Stimulated activated CD4-positive, alpha-beta T cell treated with anti-CD3 and anti-CD28 coated beads, Interleukin-12 subunit alpha, Interleukin-12 subunit beta, amount 100 ng/mL, for 24 hours (primary cell): ENCODE results near the gene AQP12B.
"Not testable (repeated sequence)": the region's sequence is repeated elsewhere in the genome, so short reads cannot be mapped to it uniquely, and the experiment has no call there.

Experiments
- DNase-seq, 2 experiments: peaks; one replicate each; pipeline ENCODE4 v3.0.0-alpha.2; 2020; ENCODE audit warnings: low read depth in 2 of 2

AQP12B gene

DNA sequence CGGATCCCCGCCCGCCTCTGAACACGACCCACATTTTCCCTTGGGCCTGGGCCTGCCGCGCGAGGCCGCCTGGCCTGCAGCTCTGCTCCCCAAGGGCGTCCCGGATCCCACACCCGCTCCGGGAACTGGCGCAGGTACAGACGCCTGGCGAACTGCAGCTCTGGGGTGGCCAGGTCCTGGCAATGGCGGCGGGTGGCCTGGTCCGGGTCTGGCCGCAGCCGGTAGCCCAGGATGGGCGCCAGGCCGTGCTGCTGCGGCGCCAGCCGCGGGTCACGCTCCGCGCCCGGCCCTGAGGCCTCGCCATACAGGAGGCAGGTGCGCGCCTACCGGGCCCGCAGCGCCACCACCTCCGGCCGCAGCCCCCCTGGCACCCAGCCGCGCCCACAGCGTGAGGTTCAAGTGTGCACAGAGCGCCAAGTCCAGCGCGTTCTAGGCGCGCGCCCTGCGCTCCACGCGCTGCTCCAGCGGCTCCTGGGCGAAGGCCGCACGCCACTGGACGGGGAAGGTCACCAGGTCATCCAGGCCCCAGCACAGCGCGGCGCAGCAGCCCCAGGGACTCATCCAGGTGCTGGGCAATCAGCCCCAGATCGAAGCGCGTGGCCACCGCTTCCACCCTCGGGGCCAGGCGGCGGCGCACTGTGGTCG lies 18.5 kb upstream of the AQP12B start:
- no peak for DNase-seq

DNA sequence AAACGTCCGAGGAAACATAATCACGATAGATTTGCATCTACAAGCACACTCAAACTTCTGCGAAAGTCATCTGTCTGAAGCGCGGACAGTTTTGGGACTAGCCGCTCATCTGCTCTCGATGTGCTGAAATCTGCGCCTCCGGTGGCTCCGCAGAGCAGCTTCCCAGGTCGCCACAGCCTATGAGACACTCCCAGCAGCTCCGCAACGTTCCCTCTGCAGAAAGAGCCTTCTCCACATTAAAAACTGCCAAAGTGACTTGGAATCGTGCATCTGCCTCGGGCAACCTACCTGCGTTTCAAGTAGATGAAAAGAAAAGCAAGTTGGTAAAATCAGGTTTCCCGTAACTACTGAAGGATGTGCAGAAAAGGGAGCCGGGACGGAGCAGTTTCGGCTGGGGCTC lies 17.9 kb upstream of the AQP12B start:
- DNase-seq: not testable (repeated sequence)

DNA sequence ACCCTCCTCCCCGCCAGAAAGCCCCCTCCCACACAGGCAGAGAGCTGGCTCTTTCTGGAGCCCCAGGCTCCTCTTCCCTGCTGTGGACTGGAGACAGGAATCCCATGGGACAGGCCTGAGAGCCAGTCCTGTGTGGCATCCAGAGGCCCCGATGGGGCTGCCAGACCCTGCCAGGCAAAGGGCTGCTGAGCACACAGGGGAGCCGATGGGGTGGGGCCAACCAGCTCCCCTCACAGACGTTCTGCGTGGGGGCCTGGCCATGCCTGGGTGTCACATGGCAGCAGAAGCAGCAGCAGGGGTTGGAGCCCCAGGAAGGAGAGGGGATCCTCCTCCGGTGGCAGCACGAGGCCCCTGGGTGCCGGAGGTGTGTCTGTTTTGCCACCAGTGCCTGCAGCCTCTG lies 17.1 kb upstream of the AQP12B start:
- DNase-seq: not testable (repeated sequence)

DNA sequence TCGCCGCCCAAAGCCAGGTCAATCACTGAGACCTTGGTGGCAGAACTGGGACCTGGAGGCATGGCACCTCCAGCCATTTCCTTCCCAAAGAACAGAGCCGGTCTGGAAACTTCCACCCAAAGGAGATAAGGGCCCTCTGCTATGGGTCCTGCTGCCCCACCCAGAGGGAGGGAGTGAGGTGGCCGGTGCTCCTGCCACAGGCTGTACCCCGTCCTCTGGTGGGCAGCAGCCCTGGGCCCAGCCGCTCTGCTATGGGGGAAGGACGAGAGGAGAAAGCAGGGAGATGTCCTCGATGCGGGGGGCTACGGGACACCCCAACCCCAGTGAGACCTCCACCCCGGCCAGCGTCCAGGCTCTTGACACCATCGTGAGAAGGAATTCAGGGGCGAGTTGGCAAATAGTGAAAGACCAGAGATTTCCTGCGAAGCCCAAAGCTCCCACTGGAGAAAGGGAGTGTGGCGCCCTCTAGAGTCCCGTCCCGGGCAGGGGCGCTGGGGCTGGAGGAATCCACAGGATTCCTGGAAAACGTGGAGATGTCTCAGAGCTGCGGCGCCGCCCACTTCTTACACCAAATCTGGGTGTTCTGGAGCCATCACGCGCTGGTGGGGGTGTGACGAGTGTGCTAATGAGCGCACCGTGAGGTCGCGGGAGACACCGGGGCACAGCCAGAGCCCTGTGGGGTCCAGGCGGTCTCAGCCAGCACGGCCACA lies 16.3 kb upstream of the AQP12B start:
- not testable (repeated sequence) for DNase-seq

DNA sequence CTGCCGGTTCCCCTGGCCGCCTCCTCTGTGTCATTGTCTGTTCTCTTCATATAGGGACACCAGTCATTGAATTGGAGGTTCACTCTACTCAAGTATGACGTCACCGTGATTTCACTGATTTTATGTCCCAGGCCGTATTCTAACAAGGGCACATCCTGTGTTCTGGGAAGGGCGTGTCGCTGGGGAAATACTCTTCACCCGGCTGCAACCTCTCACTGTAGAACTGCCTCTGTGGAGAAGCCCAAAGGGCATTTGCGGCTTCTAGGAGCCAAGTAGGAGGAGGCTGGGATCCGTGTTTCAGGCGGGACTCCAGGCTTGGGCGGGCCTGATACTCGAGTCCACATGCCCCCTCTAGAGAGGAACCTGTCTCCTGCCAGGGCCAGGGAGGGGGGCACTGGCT lies 13.8 kb upstream of the AQP12B start:
- not testable (repeated sequence) for DNase-seq

DNA sequence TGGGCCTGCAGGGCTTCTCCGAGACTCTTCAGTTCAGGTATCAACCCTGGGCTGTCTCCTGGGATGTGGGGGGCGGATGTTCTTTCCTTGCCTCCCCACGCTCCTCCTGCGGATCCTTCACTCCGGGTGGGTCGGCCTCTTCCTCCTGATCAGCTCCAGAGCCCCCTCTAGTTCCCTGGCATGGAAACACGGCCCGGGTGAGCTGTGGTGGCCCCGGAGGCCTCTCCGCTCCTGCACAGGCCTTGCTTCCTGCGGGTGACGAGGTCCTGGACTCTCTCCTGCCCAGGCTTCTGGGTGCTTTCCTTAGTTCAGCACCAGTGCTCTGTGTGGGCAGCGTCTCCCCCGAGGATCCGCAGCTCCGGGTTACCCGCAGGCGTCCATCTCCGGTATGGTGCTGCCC lies 12.9 kb upstream of the AQP12B start:
- DNase-seq: not testable (repeated sequence)

DNA sequence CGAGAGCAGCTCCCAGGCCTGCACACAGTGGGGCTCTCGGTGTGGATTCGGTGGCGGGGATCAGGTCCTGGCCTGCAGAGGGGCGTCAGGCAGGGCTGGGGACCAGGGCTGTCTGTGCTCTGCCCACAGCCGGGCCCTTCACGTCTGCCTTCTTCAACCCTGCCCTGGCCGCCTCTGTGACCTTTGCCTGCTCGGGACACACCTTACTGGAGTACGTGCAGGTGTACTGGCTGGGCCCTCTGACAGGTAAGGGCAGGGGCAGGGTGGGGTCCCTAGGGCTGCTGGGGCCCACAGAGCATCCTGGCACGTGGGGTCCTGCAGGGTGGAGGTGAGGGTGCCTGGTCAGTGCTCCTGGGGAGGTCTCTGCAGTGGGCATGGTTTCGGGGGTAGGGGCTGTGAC lies 11.6 kb upstream of the AQP12B start:
- DNase-seq: not testable (repeated sequence)

DNA sequence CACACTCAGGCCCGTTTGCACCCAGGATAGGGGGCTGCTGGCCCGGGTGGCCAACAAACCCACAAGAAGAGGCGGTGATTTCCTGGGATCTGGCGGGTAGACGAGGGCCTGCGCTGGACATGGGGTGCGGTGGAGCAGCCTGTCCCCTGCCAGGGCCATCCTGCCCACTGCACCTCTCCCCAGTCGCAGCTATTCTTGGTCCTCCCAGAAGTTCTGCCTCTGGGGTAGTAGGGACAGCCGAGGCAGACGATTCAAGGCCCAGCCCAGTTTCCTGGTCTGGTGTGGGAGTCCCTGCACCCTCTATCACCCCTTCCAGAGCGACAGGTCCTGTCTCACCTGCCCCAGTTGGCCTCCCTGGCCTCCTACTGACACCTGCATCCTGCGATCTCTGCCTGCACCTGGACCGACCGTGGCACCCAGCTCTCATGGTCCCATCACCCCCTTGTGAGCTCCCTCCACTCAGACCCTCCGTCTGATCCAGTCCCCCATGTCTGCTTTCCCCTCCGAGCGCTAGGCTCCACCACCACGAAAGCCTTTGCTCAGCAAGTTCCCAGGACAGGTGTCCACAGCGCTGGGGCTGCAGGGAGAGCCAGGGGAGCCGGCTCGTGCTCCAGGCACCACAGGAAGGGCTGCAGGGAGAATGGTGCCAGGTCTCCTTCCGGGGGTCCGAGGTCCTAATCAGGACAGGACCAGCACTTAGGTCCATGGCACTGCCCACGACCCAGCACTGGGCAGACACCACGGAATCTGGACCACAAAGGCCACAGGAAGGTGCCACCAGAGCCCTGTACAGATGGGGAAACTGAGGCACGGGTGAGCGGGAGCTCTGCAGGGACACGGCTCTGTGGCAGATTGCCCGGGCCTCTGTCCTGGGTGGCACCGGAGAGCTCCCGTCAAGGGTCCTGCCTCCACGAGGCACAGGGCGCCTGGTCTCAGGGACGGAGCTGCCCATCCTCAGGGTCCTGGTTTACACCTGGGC lies 10.2 kb upstream of the AQP12B start:
- not testable (repeated sequence) for DNase-seq

DNA sequence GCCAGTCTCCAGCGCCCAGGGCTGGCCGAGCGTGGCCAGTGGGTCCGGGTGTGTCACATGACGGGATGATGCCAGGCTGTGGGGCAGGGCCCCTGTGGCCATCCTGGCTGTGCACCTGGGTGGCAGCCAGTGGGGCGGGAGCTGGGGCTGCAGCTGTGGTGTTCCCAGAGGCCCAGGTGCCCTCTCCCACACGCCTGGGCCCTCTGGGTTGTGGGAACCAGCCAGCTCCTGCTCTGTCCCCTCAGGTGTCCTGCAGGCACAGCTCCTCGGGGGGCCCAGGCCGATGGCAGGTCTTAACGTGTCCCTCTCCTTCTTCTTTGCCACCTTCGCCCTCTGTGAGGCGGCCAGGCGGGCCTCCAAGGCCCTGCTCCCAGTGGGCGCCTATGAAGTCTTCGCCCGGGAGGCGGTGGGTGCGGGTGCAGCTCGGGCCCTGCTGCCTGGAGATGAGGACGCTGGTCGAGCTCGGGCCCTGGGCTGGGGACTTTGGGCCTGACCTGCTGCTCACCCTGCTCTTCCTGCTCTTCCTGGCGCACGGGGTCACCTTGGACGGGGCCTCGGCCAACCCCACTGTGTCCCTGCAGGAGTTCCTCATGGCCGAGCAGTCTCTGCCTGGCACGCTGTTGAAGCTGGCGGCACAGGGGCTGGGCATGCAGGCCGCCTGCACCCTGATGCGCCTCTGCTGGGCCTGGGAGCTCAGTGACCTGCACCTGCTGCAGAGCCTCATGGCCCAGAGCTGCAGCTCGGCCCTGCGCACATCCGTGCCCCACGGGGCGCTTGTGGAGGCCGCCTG lies 9.1 kb upstream of the AQP12B start, which contains the start of gene AQP12A:
TSS of gene AQP12A (plus strand) at position 236 of the 790 bp plus-strand sequence. CDS start at position 284, 48 bp downstream.
- DNase-seq: not testable (repeated sequence)

DNA sequence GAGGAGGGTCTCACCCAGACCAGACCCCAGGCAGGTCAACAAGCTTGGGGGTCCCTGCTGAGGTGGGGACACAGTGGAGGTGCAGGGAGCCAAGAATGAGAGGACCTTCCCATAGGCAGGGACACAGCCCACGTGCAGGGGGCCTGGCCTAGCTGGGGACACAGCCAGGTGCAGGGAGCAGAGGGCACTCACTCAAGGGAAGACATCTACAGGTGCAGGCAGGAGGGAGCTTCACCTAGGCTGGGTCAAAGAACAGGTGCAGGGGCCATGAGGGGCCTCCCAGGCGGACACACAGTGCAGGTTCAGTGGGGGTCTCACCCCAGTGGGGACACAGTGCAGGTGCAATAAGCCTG lies 8.4 kb upstream of the AQP12B start:
- DNase-seq: not testable (repeated sequence)

DNA sequence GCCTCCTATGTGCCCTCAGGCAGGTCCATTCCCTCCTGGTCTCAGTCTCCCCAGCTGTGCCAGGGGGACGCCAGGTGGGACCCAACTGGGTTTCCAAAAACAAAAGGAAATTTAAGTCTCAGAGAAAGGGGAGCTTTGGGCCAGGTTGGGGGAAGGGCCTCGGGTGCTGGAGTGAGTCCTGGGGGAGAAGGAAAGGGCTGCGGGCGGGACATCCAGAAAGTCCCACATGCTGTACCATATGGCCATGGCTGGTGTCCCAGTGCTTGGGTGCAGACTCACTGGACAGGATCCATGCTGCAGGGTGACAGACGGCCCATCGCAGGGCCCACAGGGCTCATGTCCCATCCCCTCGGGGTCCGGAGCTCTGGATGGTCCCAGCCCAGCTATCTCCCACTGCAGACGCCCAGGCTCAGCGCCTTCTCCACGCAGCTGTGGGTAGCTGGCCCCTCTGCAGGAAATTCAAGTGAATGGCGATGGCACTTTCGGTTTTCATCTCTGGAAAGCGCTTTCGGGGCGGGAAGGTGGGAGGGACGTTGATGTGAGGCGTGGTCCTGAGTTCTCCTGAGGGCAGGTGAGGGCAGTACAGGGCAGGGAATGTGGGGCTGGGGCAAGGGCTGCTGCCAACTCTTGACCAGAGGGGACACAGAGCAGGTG lies 7.9 kb upstream of the AQP12B start:
- not testable (repeated sequence) for DNase-seq

DNA sequence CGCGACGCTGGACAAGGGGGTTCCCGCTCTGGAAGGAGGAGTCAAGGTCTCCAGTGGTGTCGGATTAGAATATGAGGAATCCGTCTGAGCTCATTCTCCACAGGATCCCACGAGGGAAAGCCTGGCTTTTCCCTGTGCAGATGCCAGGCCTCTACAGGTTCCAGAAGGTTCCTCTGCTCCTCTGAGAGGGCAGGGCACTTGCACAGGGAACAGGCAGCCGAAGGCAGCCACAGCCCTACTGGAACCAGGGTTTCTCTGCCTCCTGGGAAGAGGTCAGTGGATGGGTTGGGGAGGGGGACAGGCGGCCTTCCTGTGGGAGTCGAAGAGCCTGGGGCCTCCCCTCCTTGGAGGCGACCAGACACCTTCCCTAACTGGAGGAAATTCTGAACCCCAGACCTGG lies 7.3 kb upstream of the AQP12B start:
- no peak for DNase-seq

DNA sequence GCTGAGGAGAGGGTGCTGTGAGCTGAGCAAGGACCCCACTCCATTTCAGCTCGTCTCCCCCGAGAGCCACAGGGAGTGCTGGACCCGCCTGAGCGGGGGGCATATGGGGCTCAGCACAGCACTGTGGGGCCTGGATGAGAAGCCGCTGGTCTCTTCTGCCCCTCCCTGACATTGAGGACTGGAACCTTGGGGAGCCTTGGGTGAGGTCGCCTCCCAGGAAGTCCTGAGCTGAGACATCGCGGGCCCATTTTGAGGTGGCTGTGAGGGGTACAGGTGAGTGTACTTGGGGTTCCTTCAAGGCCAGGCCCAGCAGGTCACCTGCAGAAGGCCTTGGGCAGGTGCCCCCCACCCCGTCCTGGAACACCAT lies 5.9 kb upstream of the AQP12B start:
- no peak for DNase-seq

DNA sequence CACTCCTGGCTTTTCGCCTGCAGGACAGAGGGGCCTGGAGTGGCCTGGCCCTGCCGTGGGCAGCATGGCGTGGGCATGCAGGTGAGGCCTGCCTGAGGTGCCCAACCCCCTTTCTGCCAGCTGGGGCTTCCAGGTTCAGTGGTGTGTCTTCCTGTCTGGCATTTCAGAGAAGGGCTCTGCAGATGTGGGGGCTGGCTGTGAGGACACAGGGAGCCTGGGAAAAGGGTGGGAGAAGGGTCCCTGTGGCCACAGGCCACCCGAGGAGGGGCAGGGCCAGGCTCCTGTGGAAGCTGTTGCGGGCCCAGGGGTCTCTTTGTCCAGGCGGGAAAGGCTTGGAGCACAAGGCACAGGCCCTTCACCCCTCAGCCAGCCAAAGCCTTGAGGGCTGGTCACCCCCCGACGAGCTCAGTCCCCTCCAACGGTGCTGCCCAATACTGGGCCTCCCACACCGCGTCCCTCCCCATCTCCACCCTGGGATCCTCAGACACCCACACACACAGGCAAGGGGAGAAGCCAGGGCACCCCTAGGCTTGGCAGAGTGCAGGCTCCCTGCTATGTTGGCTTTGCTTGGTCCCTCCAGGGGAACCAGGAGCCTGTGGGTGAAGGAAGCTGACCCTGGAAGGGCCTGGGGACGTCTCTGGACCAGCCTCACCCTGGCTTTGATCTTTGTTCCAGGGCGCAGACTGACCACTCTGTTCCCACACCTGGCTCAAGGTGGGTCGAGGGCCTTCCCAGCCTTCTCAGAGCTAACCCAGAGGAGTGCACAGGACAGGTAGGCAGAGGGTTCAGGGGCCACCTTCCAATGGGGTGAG lies 5.3 kb upstream of the AQP12B start:
- DNase-seq: no peak

DNA sequence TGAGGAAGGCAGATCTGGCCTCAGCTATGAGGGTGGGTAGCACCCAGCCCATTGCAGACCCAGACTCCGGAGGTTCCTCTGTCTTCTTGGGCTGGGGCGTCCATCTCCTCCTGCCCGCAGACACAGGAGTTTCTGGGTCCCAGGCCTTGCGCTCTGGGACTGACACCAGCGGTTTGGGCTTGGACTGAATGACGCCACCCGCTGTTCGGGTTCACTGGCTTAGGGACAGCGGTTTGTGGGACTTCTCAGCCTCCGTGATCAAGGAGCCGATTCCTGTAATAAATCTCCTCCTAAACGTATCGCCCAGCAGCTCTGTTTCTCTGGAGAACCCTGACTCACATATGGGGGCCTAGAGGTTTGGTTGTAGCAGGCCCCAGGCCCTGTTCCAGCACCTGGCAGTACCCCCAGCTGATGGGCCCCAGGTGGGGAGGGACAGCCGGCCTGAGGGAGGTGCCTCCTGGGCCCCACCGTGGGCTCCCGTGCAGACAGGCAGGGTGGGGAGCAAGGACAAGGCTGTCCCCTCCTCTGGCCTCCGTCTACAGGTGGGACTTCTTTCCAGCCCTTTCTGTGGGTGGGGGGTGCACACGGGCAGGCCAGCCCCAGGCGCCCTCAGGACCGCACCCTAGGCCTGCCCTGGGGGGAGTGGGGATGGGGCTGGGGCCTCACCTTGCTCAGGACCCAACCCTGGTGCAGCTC lies 4.5 kb upstream of the AQP12B start:
- no peak for DNase-seq

DNA sequence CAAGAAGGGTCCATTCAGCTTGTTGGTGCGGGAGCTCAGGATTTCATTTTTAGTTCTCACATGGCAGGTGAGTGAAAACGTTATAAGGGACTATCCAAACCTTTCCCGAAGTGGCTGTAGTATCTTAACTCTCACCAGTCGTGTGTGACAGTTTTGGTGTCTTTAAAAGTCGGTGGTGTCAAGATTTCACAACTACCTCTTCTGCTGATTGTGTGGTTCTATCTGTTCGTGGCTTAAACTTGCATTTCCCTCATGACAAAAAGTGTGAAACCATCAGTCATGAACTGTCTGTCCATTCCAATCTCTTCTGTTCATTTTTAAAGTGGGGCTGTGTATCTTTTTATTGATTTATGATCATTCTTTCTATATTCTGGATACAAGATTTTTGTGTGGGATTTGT lies 3.8 kb upstream of the AQP12B start:
- no peak for DNase-seq

DNA sequence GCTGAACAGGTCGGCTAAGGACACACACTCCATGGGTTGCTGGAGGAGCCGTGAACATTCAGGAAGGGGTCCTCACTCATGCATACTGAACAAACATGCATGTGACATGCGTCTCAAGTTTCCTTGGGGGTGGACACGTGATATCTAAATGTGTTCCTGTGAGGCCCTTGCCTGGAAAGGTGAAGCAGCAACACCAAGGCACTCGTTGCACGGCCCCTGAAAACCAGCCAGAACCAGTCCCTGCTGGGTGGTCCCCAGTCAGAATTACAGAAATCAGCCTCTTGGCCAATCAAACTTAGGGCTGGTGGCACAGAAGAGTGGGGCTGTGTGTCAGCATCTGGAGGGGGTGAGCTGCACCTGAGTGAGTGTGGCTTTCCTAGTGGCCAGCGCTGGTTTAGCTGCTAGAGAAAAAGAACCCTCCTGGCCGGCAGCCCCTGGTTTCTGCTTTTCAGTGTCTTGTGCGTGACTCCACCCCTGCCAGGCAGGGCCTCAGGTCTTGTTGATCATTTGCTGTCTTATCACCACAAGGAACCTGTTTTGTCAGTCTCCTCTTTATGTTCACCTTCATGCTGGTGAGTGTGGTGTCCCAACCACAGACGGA lies 3.2 kb upstream of the AQP12B start:
- DNase-seq: no peak

DNA sequence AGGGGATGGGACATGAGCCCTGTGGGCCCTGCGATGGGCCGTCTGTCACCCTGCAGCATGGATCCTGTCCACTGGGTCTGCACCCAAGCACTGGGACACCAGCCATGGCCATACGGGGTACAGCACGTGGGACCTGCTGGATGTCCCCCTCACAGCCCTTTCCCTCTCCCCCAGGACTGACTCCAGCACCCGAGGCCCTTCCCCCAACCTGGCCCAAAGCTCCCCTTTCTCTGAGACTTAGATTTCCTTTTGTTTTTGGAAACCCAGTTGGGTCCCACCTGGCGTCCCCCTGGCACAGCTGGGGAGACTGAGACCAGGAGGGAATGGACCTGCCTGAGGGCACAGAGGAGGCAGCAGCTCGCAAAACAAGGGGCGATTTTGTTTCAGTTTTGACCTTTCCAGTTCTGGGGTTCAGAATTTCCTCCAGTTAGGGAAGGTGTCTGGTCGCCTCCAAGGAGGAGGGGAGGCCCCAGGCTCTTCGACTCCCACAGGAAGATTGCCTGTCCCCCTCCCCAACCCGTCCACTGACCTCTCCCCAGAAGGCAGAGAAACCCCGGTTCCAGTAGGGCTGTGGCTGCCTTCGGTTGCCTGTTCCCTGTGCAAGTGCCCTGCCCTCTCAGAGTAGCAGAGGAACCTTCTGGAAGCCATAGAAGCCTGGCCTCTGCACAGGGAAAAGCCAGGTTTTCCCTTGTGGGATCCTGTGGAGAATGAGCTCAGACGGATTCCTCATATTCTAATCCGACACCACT lies 1.5 kb upstream of the AQP12B start:
- DNase-seq: not testable (repeated sequence)
